ENCODE data around the gene RPL6.
"Not testable (repeated sequence)": the region's sequence is repeated elsewhere in the genome, so short reads cannot be mapped to it uniquely, and the experiment has no call there.

RPL6 gene

DNA sequence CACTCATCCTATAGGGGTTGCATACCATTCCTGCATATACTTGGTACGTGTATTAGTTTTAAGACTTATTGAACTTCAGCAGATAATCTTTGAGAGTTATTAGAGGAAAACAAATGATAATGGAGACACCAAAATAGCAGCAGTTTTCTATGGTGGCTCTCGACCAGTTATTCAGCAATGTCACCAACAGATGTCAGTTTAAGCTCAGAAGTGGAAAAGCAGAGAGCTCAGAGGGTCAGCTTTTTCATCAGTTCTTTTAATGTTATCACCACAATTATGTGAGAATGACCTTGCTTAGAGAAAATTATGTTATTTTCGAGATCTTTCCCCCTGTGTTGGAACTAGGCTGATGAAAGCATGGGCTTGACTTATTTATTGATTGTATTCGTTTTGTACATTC is 41.3 kb upstream of the RPL6 start:
- H3K4me1 ChIP-seq (ENCODE audit: low read depth, poor library complexity, severe bottlenecking): no peaks in the 10 kb centered on the region
- H3K4me3 ChIP-seq (IDR thresholded peaks at IDR 0.05; ENCODE audit: insufficient read depth, low read depth, low read length): no peak overlapping the region
- no peak overlapping the region for H3K9ac ChIP-seq
- no peak overlapping the region for H3K27ac ChIP-seq
- no peaks in the 10 kb centered on the region for H4K20me1 ChIP-seq (ENCODE audit: insufficient read depth)
- TF ChIP-seq, protein P1, sequence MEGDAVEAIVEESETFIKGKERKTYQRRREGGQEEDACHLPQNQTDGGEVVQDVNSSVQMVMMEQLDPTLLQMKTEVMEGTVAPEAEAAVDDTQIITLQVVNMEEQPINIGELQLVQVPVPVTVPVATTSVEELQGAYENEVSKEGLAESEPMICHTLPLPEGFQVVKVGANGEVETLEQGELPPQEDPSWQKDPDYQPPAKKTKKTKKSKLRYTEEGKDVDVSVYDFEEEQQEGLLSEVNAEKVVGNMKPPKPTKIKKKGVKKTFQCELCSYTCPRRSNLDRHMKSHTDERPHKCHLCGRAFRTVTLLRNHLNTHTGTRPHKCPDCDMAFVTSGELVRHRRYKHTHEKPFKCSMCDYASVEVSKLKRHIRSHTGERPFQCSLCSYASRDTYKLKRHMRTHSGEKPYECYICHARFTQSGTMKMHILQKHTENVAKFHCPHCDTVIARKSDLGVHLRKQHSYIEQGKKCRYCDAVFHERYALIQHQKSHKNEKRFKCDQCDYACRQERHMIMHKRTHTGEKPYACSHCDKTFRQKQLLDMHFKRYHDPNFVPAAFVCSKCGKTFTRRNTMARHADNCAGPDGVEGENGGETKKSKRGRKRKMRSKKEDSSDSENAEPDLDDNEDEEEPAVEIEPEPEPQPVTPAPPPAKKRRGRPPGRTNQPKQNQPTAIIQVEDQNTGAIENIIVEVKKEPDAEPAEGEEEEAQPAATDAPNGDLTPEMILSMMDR (conservative IDR thresholded peaks at IDR 0.05; ENCODE audit: low read depth, low read length): no peak
- no peaks in the 10 kb centered on the region for H3K27me3 ChIP-seq (ENCODE audit: insufficient read depth, low read depth)
- H2AFZ ChIP-seq (ENCODE audit: low read depth): no peak overlapping the region
- H3K4me2 ChIP-seq: no peak overlapping the region
- H3K79me2 ChIP-seq (ENCODE audit: insufficient read depth, low read depth): no peaks in the 10 kb centered on the region
- H3K36me3 ChIP-seq (ENCODE audit: insufficient read depth): no peaks in the 10 kb centered on the region

DNA sequence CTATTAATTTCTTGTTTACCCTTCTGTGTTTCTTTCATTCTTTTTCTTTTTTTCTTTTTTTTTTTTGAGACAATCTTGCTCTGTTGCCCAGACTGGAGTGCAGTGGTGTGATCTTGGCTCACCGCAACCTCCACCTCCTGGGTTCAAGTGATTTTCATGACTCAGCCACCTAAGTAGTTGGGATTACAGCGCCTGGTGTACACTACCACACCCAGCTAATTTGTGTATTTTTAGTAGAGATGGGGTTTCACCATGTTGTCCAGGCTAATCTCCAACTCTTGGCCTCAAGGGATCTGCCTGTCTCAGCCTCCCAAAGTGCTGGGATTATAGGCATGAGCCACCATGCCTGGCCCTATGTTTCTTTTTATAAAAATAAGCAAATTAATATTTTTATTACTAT is 38.8 kb upstream of the RPL6 start:
- not testable (repeated sequence) for H3K27ac ChIP-seq; H2AFZ ChIP-seq (ENCODE audit: low read depth); H3K4me2 ChIP-seq; H3K79me2 ChIP-seq (ENCODE audit: insufficient read depth, low read depth); H3K36me3 ChIP-seq (ENCODE audit: insufficient read depth); H3K4me1 ChIP-seq (ENCODE audit: low read depth, poor library complexity, severe bottlenecking); H3K27me3 ChIP-seq (ENCODE audit: insufficient read depth, low read depth); H3K4me3 ChIP-seq (IDR thresholded peaks at IDR 0.05; ENCODE audit: insufficient read depth, low read depth, low read length); H3K9ac ChIP-seq; H4K20me1 ChIP-seq (ENCODE audit: insufficient read depth)

DNA sequence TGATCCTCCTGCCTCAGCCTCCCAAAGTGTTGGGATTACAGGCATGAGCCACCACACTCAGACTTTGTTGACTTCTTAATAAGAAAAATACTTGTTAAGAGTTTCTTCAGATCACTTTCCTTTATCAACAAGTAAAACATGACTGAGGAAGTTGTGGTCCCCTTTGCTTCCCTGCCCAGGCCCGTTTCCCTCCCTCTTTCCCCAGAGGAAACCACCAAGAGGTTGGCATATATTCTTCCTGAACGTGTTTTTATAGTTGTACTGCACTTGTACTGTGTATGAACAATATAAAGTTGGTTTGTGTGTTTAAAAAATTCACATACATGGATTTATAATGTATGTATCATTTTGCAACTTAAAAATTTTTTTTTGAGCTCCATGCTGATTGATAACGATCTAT is 37.7 kb upstream of the RPL6 start:
- Histone ChIP-seq H3K4me3 (IDR thresholded peaks at IDR 0.05; ENCODE audit: insufficient read depth, low read depth, low read length) (no peak overlapping the region), H3K79me2 (ENCODE audit: insufficient read depth, low read depth) (no peaks in the 10 kb centered on the region), H4K20me1 (ENCODE audit: insufficient read depth) (no peaks in the 10 kb centered on the region), H3K4me1 (ENCODE audit: low read depth, poor library complexity, severe bottlenecking) (no peaks in the 10 kb centered on the region), H3K27me3 (ENCODE audit: insufficient read depth, low read depth) (no peaks in the 10 kb centered on the region), H2AFZ (ENCODE audit: low read depth) (no peak overlapping the region), H3K36me3 (ENCODE audit: insufficient read depth) (no peaks in the 10 kb centered on the region), H3K27ac (no peak overlapping the region), H3K9ac (no peak overlapping the region), H3K4me2 (no peak overlapping the region)
- TF ChIP-seq, protein P1 (conservative IDR thresholded peaks at IDR 0.05; ENCODE audit: low read depth, low read length): no peak

DNA sequence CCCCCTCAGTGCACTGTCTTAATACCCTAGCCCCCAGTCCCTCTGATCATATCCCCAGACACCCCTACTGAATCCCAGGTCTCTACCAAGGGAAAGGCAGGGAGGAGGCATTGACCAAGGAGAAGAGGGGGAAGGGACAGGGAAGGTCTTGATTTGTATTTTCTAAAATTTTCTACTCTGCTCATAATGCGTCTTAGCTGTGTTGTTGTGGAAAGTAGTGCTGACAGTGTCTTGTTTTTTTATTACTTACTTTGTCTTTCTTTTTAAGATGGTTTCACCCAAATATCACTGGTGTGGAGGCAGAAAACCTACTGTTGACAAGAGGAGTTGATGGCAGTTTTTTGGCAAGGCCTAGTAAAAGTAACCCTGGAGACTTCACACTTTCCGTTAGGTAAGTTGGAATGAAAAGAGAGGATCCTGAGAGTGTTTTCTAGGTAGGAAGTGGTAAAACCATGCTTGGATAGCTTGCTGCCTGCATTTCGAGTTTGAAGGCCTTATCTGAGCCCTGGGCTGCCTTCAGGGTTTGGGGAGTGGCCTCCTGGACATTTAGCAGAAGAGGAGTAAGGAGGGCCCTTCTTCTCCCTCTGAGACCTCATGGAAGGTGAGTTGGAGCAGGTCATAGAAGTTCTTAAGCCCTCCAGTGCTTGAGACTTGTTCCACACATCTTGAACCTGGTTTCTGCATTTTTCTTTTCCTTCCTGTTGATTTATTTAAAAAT is 36.8 kb upstream of the RPL6 start:
- Histone ChIP-seq H3K36me3 (ENCODE audit: insufficient read depth) (no peaks in the 10 kb centered on the region), H2AFZ (ENCODE audit: low read depth) (no peak overlapping the region), H3K9ac (no peak overlapping the region), H3K27ac (no peak overlapping the region), H4K20me1 (ENCODE audit: insufficient read depth) (no peaks in the 10 kb centered on the region), H3K27me3 (ENCODE audit: insufficient read depth, low read depth) (no peaks in the 10 kb centered on the region), H3K4me3 (IDR thresholded peaks at IDR 0.05; ENCODE audit: insufficient read depth, low read depth, low read length) (no peak overlapping the region), H3K4me2 (no peak overlapping the region), H3K79me2 (ENCODE audit: insufficient read depth, low read depth) (no peaks in the 10 kb centered on the region), H3K4me1 (ENCODE audit: low read depth, poor library complexity, severe bottlenecking) (no peaks in the 10 kb centered on the region)
- TF ChIP-seq, protein P1 (conservative IDR thresholded peaks at IDR 0.05; ENCODE audit: low read depth, low read length): no peak

DNA sequence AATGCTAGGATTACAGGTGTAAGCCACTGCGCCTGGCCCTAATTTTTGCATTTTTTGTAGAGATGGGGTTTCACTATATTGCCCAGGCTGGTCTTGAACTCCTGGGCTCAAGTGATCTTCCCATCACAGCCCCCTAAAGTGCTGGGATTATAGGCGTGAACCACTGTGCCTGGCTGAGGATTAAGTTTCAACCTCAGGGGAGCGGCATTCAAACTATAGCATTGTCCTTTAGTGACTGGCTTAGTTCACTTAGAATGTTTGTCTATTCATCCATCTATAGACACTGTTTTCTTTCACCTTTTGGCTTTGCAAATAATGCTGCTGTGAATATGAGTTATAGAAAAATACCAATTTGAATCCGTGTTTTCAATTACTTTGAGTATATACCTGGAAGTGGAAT is 34.5 kb upstream of the RPL6 start:
- Histone ChIP-seq H3K4me2 (no peak overlapping the region), H3K27me3 (ENCODE audit: insufficient read depth, low read depth) (no peaks in the 10 kb centered on the region), H3K36me3 (ENCODE audit: insufficient read depth) (no peaks in the 10 kb centered on the region), H2AFZ (ENCODE audit: low read depth) (no peak overlapping the region), H3K27ac (no peak overlapping the region), H3K4me1 (ENCODE audit: low read depth, poor library complexity, severe bottlenecking) (no peaks in the 10 kb centered on the region), H3K4me3 (IDR thresholded peaks at IDR 0.05; ENCODE audit: insufficient read depth, low read depth, low read length) (no peak overlapping the region), H3K9ac (no peak overlapping the region), H3K79me2 (ENCODE audit: insufficient read depth, low read depth) (no peaks in the 10 kb centered on the region), H4K20me1 (ENCODE audit: insufficient read depth) (no peaks in the 10 kb centered on the region)
- TF ChIP-seq, protein P1 (conservative IDR thresholded peaks at IDR 0.05; ENCODE audit: low read depth, low read length): no peak

DNA sequence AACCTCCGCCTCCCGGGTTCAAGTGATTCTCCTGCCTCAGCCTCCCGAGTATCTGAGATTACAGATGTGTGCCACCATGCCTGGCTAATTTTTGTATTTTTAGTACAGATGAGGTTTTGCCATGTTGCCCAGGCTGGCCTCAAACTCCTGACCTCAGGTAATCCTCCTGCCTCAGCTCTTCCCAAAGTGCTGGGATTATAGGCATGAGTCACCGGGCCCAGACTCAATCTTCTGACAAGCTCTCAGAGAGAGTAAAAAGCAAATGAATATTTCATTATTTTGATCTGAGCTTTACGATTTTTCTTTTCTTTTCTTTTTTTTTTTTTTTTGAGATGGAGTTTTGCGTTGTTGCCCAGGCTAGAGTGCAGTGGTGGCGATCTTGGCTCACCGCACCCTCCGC is 31.2 kb upstream of the RPL6 start:
- H3K27ac ChIP-seq: not testable (repeated sequence)

More for the DNA sequence above, 31.2 kb upstream of the RPL6 start:
- H3K4me1 ChIP-seq (ENCODE audit: low read depth, poor library complexity, severe bottlenecking); H3K36me3 ChIP-seq (ENCODE audit: insufficient read depth); H3K4me2 ChIP-seq; H4K20me1 ChIP-seq (ENCODE audit: insufficient read depth); H3K9ac ChIP-seq; H2AFZ ChIP-seq (ENCODE audit: low read depth); H3K4me3 ChIP-seq (IDR thresholded peaks at IDR 0.05; ENCODE audit: insufficient read depth, low read depth, low read length); H3K79me2 ChIP-seq (ENCODE audit: insufficient read depth, low read depth); H3K27me3 ChIP-seq (ENCODE audit: insufficient read depth, low read depth): not testable (repeated sequence)
